IMR-90 (cell line): Measurements from ENCODE around the gene MYRFL. TPM values are rescaled to one million over a fixed set of nuclear protein-coding genes. Genes with fewer than 3 reads are reported as not detected.

ENCODE experiments used
- ATAC-seq: fragments of 200-7000 bp; cut with Tn5 transposase; 2 replicates; pipeline ENCODE4 v1.9.1; 2020; ENCODE audit warnings: low read depth, mild to moderate bottlenecking, moderate library complexity
- BruUV-seq: library from RNA; stranded (reverse); fragments of 400-500 nt; replicated peaks from 2 replicates; lab custom pipeline; 2021; lab: Mats Ljungman, UMichigan
- CTCF ChIA-PET: fragments of 300-600 bp; formaldehyde crosslinking; extraction: SDS; loops from one replicate; lab custom pipeline; 2021; ENCODE audit warnings: antibody characterized with exemption; lab: Yijun Ruan, JAX
- POLR2A ChIA-PET: fragments of 300-600 bp; sonication (Branson Sonifier 250); formaldehyde crosslinking; loops from one replicate; lab custom pipeline; 2022; ENCODE audit warnings: antibody characterized with exemption; ENCODE audit not compliant: unreplicated experiment; lab: Charles Lee
- DNase-seq: peaks from one replicate; pipeline ENCODE4 v3.0.0; 2013
- H2AFZ ChIP-seq: replicated peaks from 2 replicates; pipeline ENCODE3; 2013; ENCODE audit warnings: low read length, mild to moderate bottlenecking; ENCODE audit not compliant: poor library complexity
- H2AK5ac ChIP-seq: 2 replicates; pipeline ENCODE4 v1.6.1; 2013; ENCODE audit warnings: low read depth, low read length, inconsistent platforms
- H2AK9ac ChIP-seq: replicated peaks from 2 replicates; pipeline ENCODE3; 2013; ENCODE audit warnings: mild to moderate bottlenecking, low read depth, low read length, moderate library complexity; ENCODE audit not compliant: poor library complexity
- H2BK120ac ChIP-seq: 2 replicates; pipeline ENCODE4 v1.6.1; 2013; ENCODE audit warnings: low read depth, low read length, inconsistent platforms
- H2BK15ac ChIP-seq: 3 replicates; pipeline ENCODE4 v1.6.1; 2013; ENCODE audit warnings: low read depth, low read length, inconsistent platforms
- H2BK20ac ChIP-seq: 2 replicates; pipeline ENCODE4 v1.6.1; 2013; ENCODE audit warnings: low read depth, mild to moderate bottlenecking, inconsistent platforms, low read length, moderate library complexity
- H2BK5ac ChIP-seq: 2 replicates; pipeline ENCODE4 v1.6.1; 2013; ENCODE audit warnings: mild to moderate bottlenecking, low read depth, low read length, inconsistent platforms; ENCODE audit not compliant: poor library complexity, severe bottlenecking
- H3K14ac ChIP-seq: replicated peaks from 2 replicates; pipeline ENCODE4 v1.6.1; 2013; ENCODE audit warnings: low read depth, low read length, inconsistent platforms
- H3K18ac ChIP-seq: 2 replicates; pipeline ENCODE4 v1.6.1; 2013; ENCODE audit warnings: low read depth, low read length, control low read depth
- H3K23ac ChIP-seq: 2 replicates; pipeline ENCODE4 v1.6.1; 2013; ENCODE audit warnings: low read depth, low read length, inconsistent platforms
- H3K27ac ChIP-seq: 2 replicates; pipeline ENCODE4 v1.5.1; 2013; ENCODE audit warnings: mild to moderate bottlenecking, control low read depth, low read length; ENCODE audit not compliant: insufficient read depth
- H3K27me3 ChIP-seq: 2 replicates; pipeline ENCODE4 v1.6.1; 2013; ENCODE audit warnings: low read length; ENCODE audit not compliant: control insufficient read depth, insufficient read depth
- H3K36me3 ChIP-seq: 2 replicates; pipeline ENCODE4 v1.6.1; 2013; ENCODE audit warnings: low read length, mixed read lengths; ENCODE audit not compliant: control insufficient read depth, insufficient read depth
- H3K4ac ChIP-seq: 2 replicates; pipeline ENCODE4 v1.6.1; 2013; ENCODE audit warnings: low read depth, low read length, inconsistent platforms
- H3K4me1 ChIP-seq: 2 replicates; pipeline ENCODE4 v1.6.1; 2013; ENCODE audit warnings: low read length, mixed read lengths; ENCODE audit not compliant: control insufficient read depth, insufficient read depth
- H3K4me2 ChIP-seq: 2 replicates; pipeline ENCODE4 v1.6.1; 2013; ENCODE audit warnings: low read depth, mild to moderate bottlenecking, control low read depth, low read length, moderate library complexity
- H3K4me3 ChIP-seq: 2 replicates; pipeline ENCODE4 v1.5.1; 2013; ENCODE audit warnings: low read depth, mild to moderate bottlenecking, control low read depth, low read length, moderate library complexity; ENCODE audit not compliant: insufficient read depth
- H3K56ac ChIP-seq: 2 replicates; pipeline ENCODE4 v1.6.1; 2013; ENCODE audit warnings: low read length, inconsistent platforms; ENCODE audit not compliant: insufficient read depth; ENCODE audit errors: extremely low read depth
- H3K79me1 ChIP-seq, 2 experiments: 2 replicates each; pipeline ENCODE4 v1.6.1; 2013; ENCODE audit warnings: low read length in 2 of 2, inconsistent platforms in 1 of 2, low read depth in 1 of 2
- H3K9ac ChIP-seq: 2 replicates; pipeline ENCODE4 v1.6.1; 2013; ENCODE audit warnings: low read depth, low read length, control low read depth
- H3K9me1 ChIP-seq: 2 replicates; pipeline ENCODE4 v1.6.1; 2013; ENCODE audit warnings: low read length, inconsistent platforms; ENCODE audit not compliant: insufficient read depth
- H3K9me3 ChIP-seq: 2 replicates; pipeline ENCODE4 v1.6.1; 2013; ENCODE audit warnings: low read length; ENCODE audit not compliant: control insufficient read depth, insufficient read depth
- H4K20me1 ChIP-seq: 2 replicates; pipeline ENCODE4 v1.6.1; 2013; ENCODE audit warnings: low read length, inconsistent platforms; ENCODE audit not compliant: insufficient read depth
- H4K5ac ChIP-seq: 2 replicates; pipeline ENCODE4 v1.6.1; 2013; ENCODE audit warnings: mild to moderate bottlenecking, low read depth, low read length, control low read depth
- H4K8ac ChIP-seq, 2 experiments: 2 replicates each; pipeline ENCODE4 v1.6.1; 2013; ENCODE audit warnings: low read depth in 2 of 2, low read length in 2 of 2, control low read depth in 1 of 2, inconsistent platforms in 1 of 2
- H4K91ac ChIP-seq: 2 replicates; pipeline ENCODE4 v1.6.1; 2013; ENCODE audit warnings: low read depth, low read length, inconsistent platforms; ENCODE audit not compliant: insufficient read depth
- BHLHE40 ChIP-seq: fragments of 150-350 bp; IDR thresholded peaks from 2 replicates; pipeline ENCODE4 v1.6.1; 2016; ENCODE audit warnings: mild to moderate bottlenecking, low read depth, low read length
- CEBPB ChIP-seq: IDR thresholded peaks from 2 replicates; pipeline ENCODE4 v1.6.1; 2012; ENCODE audit warnings: low read depth, low read length, improper control_type of control experiment
- CHD1 ChIP-seq: IDR thresholded peaks from 2 replicates; pipeline ENCODE4 v1.6.1; 2012; ENCODE audit warnings: low read depth, low read length, improper control_type of control experiment
- FOS ChIP-seq: fragments of 150-350 bp; IDR thresholded peaks from 2 replicates; pipeline ENCODE4 v1.6.1; 2016; ENCODE audit warnings: low read depth, low read length
- MAFK ChIP-seq: IDR thresholded peaks from 2 replicates; pipeline ENCODE4 v1.6.1; 2012; ENCODE audit warnings: low read depth, low read length, improper control_type of control experiment
- MAZ ChIP-seq: IDR thresholded peaks from 2 replicates; pipeline ENCODE4 v1.6.1; 2012; ENCODE audit warnings: low read depth, mild to moderate bottlenecking, low read length, improper control_type of control experiment, moderate library complexity, borderline replicate concordance
- MXI1 ChIP-seq: IDR thresholded peaks from 2 replicates; pipeline ENCODE4 v1.6.1; 2012; ENCODE audit warnings: low read depth, mild to moderate bottlenecking, low read length, moderate library complexity, borderline replicate concordance
- NFE2L2 ChIP-seq: fragments of 150-350 bp; IDR thresholded peaks from 2 replicates; pipeline ENCODE4 v1.6.1; 2016; ENCODE audit warnings: low read depth, mild to moderate bottlenecking, low read length
- POLR2A ChIP-seq: IDR thresholded peaks from 2 replicates; pipeline ENCODE4 v1.6.1; 2012; ENCODE audit warnings: mild to moderate bottlenecking, low read depth, low read length
- RAD21 ChIP-seq: IDR thresholded peaks from 2 replicates; pipeline ENCODE4 v1.6.1; 2012; ENCODE audit warnings: low read length, improper control_type of control experiment
- RCOR1 ChIP-seq: IDR thresholded peaks from 2 replicates; pipeline ENCODE4 v1.6.1; 2012; ENCODE audit warnings: mild to moderate bottlenecking, low read length, improper control_type of control experiment; ENCODE audit not compliant: insufficient replicate concordance
- RFX5 ChIP-seq: IDR thresholded peaks from 2 replicates; pipeline ENCODE4 v1.8.0; 2012; ENCODE audit warnings: low read depth, mild to moderate bottlenecking, low read length, moderate library complexity
- SMC3 ChIP-seq: fragments of 150-350 bp; IDR thresholded peaks from 2 replicates; pipeline ENCODE4 v1.6.1; 2016; ENCODE audit warnings: low read depth, mild to moderate bottlenecking, antibody characterized with exemption, low read length, moderate library complexity
- WGBS, 2 experiments: methylation state at CpG; one replicate each; pipeline versions ENCODE4 v1.1.5 to v1.1.7; 2013; ENCODE audit warnings: missing lambda C conversion rate in 2 of 2; ENCODE audit not compliant: insufficient read length in 1 of 2; ENCODE audit errors: extremely low coverage in 2 of 2; 5-methylcytosine and 5-hydroxymethylcytosine counted together
- dilution Hi-C: fragments of 300-500 bp; cut with HindIII; formaldehyde crosslinking; loops from one replicate; pipeline ENCODE4 v1.14.3; 2018; ENCODE audit warnings: low sequenced_read_pairs; ENCODE audit not compliant: unreplicated experiment
- in situ Hi-C: fragments of 300-500 bp; cut with MboI; formaldehyde crosslinking; loops from 3 replicates; pipeline ENCODE4 v1.14.3; 2019; ENCODE audit warnings: low sequenced_read_pairs, inconsistent platforms, mixed read lengths
- intact Hi-C: fragments of 100-400 bp; cut with micrococcal nuclease; formaldehyde crosslinking; loops from 2 replicates; pipeline ENCODE4 v1.10.0; 2022
- polyA plus RNA-seq, 3 experiments: library from polyadenylated mRNA; depleted of rRNA; stranded (reverse); fragments of >200 nt; gene quantifications; 2 replicates each; pipeline ENCODE4 v1.2.3, GENCODE V29; 2012; ENCODE audit warnings: low replicate concordance in 1 of 3
- total RNA-seq: library from RNA; depleted of rRNA; stranded (reverse); fragments of >200 nt; gene quantifications from 2 replicates; pipeline ENCODE4 v1.2.3, GENCODE V29; 2012
- TF ChIP-seq, protein P1 (sequence below): fragments of 150-350 bp; IDR thresholded peaks from 2 replicates; pipeline ENCODE4 v1.6.1; 2017; ENCODE audit warnings: mild to moderate bottlenecking, antibody characterized with exemption, low read length, low read depth
- TF ChIP-seq, protein P2 (sequence below): conservative IDR thresholded peaks from 2 replicates; pipeline ENCODE4 v1.5.1; 2012; ENCODE audit warnings: mild to moderate bottlenecking, low read depth, low read length, improper control_type of control experiment
- TF ChIP-seq, protein P3 (sequence below): fragments of 150-350 bp; IDR thresholded peaks from 2 replicates; pipeline ENCODE4 v1.6.1; 2016; ENCODE audit warnings: low read depth, mild to moderate bottlenecking, low read length, moderate library complexity, borderline replicate concordance

The MYRFL gene
- total and polyA plus RNA-seq, 2 of the 4 experiments (the other 2 are of a cell fraction), result not detected

DNA sequence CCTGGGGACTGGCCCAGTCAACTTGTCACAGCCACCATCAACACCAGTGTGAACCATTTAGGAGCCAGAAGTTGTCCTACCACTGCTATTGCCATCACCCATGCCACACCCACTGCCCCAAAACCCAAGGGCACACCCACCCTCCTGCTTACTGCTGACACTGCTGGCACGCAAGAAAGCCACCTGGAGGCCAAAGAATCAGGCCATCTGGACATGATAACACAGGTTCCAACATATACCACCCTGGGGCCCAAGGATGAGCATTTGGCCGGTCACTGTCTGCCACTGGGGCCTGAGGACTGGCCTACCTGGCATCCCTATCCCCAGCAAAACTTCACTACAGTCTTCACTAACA is 181.6 kb downstream of the MYRFL start:
- Histone ChIP-seq H3K9me3 (no peaks in the 10 kb centered on the region), H3K23ac (no peak overlapping the region), H3K27me3 (no peaks in the 10 kb centered on the region), H3K4ac (no peak overlapping the region), H2BK20ac (no peak overlapping the region), H4K5ac (no peak overlapping the region), H4K20me1 (no peaks in the 10 kb centered on the region), H3K56ac (no peak overlapping the region), H2BK15ac (no peak overlapping the region), H2AK9ac (no peak overlapping the region), H4K8ac (no peak overlapping the region), H3K9ac (no peak overlapping the region), H3K36me3 (no peaks in the 10 kb centered on the region), H2AFZ (no peak overlapping the region), H4K91ac (no peak overlapping the region), H3K27ac (no peak overlapping the region), H3K79me1 (no peaks in the 10 kb centered on the region), H3K14ac (no peak overlapping the region), H3K4me1 (no peaks in the 10 kb centered on the region), H2AK5ac (no peak overlapping the region), H2BK5ac (no peak overlapping the region), H3K4me2 (no peak overlapping the region), H3K9me1 (no peaks in the 10 kb centered on the region), H3K4me3 (no peak overlapping the region), H3K18ac (no peak overlapping the region), H2BK120ac (no peak overlapping the region)
- no peak for TF ChIP-seq RAD21
- TF ChIP-seq RFX5, result no peak
- TF ChIP-seq POLR2A, result no peak
- TF ChIP-seq CEBPB, result no peak
- TF ChIP-seq MAFK, result no peak
- no peak for TF ChIP-seq MAZ
- TF ChIP-seq, protein P1, sequence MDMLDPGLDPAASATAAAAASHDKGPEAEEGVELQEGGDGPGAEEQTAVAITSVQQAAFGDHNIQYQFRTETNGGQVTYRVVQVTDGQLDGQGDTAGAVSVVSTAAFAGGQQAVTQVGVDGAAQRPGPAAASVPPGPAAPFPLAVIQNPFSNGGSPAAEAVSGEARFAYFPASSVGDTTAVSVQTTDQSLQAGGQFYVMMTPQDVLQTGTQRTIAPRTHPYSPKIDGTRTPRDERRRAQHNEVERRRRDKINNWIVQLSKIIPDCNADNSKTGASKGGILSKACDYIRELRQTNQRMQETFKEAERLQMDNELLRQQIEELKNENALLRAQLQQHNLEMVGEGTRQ, result no peak
- no peak for TF ChIP-seq NFE2L2
- no peak for TF ChIP-seq SMC3
- TF ChIP-seq BHLHE40, result no peak
- no peak for TF ChIP-seq RCOR1
- TF ChIP-seq FOS, result no peak
- TF ChIP-seq, protein P2, sequence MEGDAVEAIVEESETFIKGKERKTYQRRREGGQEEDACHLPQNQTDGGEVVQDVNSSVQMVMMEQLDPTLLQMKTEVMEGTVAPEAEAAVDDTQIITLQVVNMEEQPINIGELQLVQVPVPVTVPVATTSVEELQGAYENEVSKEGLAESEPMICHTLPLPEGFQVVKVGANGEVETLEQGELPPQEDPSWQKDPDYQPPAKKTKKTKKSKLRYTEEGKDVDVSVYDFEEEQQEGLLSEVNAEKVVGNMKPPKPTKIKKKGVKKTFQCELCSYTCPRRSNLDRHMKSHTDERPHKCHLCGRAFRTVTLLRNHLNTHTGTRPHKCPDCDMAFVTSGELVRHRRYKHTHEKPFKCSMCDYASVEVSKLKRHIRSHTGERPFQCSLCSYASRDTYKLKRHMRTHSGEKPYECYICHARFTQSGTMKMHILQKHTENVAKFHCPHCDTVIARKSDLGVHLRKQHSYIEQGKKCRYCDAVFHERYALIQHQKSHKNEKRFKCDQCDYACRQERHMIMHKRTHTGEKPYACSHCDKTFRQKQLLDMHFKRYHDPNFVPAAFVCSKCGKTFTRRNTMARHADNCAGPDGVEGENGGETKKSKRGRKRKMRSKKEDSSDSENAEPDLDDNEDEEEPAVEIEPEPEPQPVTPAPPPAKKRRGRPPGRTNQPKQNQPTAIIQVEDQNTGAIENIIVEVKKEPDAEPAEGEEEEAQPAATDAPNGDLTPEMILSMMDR, result no peak
- no peak for TF ChIP-seq MXI1
- TF ChIP-seq CHD1, result no peak
- TF ChIP-seq, protein P3, sequence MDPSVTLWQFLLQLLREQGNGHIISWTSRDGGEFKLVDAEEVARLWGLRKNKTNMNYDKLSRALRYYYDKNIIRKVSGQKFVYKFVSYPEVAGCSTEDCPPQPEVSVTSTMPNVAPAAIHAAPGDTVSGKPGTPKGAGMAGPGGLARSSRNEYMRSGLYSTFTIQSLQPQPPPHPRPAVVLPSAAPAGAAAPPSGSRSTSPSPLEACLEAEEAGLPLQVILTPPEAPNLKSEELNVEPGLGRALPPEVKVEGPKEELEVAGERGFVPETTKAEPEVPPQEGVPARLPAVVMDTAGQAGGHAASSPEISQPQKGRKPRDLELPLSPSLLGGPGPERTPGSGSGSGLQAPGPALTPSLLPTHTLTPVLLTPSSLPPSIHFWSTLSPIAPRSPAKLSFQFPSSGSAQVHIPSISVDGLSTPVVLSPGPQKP, result no peak
- CTCF ChIA-PET, result interaction anchor here (0.6 kb wide), 1 partner anchor 203 kb away, joined by 6 read pairs; no protein-coding TSS in a partner anchor
- WGBS, 2 experiments, result 37% methylated on average over 2 of the region's 2 CpGs; no CpG with 5 or more reads in 1 of the 2 experiments
- BruUV-seq, result no TSS peak
- intact Hi-C loops, result no loop called here
- ATAC-seq, result no peak
- DNase-seq, result no peak
- dilution Hi-C loops, result no loop called here
- in situ Hi-C loops, result no loop called here
- POLR2A ChIA-PET, result no interaction called here
